Neural cell (in vitro differentiated cells): ENCODE measurements around the gene MYO9B.

Experiments
- POLR2AphosphoS5 ChIP-seq: IDR thresholded peaks from 2 replicates; pipeline ENCODE4 v1.6.1; 2012
- TF ChIP-seq, protein P1 (sequence below): fragments of 450-650 bp; IDR thresholded peaks from 2 replicates; pipeline ENCODE4 v1.5.1; 2014; ENCODE audit warnings: antibody characterized with exemption, mild to moderate bottlenecking, moderate library complexity; ENCODE audit not compliant: poor library complexity, severe bottlenecking

DNA sequence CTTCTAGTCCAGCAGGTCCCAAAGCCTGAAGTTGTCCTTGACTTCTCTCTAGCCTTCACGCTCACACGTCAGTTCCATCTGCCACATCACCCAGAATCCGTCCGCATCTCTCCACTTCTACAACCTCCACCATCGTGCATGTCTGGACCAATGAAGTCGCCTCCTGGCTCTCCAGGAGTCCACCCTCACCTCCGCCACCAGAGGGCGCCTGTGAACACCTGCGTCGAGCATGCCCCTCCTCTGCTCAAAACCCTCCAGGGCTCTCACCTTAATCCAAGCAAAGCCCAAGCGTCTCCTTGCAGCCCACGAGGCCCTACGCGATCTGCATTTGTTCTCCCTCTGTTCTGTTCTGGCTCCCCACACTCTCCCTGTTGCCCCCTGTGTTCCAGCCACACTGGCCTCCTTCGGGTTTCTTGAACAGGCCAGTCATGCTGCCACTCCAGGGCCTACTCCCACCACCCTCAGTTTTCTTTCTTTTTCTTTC is 185.3 kb downstream of the MYO9B start:
- TF ChIP-seq, protein P1, sequence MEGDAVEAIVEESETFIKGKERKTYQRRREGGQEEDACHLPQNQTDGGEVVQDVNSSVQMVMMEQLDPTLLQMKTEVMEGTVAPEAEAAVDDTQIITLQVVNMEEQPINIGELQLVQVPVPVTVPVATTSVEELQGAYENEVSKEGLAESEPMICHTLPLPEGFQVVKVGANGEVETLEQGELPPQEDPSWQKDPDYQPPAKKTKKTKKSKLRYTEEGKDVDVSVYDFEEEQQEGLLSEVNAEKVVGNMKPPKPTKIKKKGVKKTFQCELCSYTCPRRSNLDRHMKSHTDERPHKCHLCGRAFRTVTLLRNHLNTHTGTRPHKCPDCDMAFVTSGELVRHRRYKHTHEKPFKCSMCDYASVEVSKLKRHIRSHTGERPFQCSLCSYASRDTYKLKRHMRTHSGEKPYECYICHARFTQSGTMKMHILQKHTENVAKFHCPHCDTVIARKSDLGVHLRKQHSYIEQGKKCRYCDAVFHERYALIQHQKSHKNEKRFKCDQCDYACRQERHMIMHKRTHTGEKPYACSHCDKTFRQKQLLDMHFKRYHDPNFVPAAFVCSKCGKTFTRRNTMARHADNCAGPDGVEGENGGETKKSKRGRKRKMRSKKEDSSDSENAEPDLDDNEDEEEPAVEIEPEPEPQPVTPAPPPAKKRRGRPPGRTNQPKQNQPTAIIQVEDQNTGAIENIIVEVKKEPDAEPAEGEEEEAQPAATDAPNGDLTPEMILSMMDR: peak; percentile 47
- TF ChIP-seq POLR2AphosphoS5: no peak
